Glutamatergic neuron (in vitro differentiated cells): ENCODE measurements around the gene ARHGAP33. TPM values are rescaled to one million over a fixed set of nuclear protein-coding genes. Genes with fewer than 3 reads are reported as not detected.

Experiments used
- DNase-seq: peaks from one replicate; pipeline ENCODE4 v3.0.0; 2022
- H3K27ac Mint-ChIP-seq: one replicate; pipeline ENCODE4 v1.8.0; 2020; ENCODE audit warnings: mild to moderate bottlenecking, mixed read lengths, inconsistent platforms; ENCODE audit not compliant: unreplicated experiment
- H3K27me3 Mint-ChIP-seq: one replicate; pipeline ENCODE4 v1.8.0; 2020; ENCODE audit warnings: mild to moderate bottlenecking, moderate library complexity, mixed read lengths, inconsistent platforms; ENCODE audit not compliant: unreplicated experiment
- H3K36me3 Mint-ChIP-seq: one replicate; pipeline ENCODE4 v1.8.0; 2020; ENCODE audit warnings: mild to moderate bottlenecking, mixed read lengths, inconsistent platforms; ENCODE audit not compliant: unreplicated experiment
- H3K4me1 Mint-ChIP-seq: one replicate; pipeline ENCODE4 v1.8.0; 2020; ENCODE audit warnings: mild to moderate bottlenecking, low read depth, mixed read lengths, inconsistent platforms; ENCODE audit not compliant: unreplicated experiment
- H3K4me3 Mint-ChIP-seq: one replicate; pipeline ENCODE4 v1.8.0; 2020; ENCODE audit warnings: mild to moderate bottlenecking, mixed read lengths, inconsistent platforms; ENCODE audit not compliant: unreplicated experiment
- H3K9me3 Mint-ChIP-seq: one replicate; pipeline ENCODE4 v1.8.0; 2020; ENCODE audit warnings: mild to moderate bottlenecking, moderate library complexity, mixed read lengths, inconsistent platforms; ENCODE audit not compliant: unreplicated experiment
- total RNA-seq: library from RNA; stranded (reverse); fragmentation: NEBNext Ultra II Directional; extraction: Animal tissue kit (Norgen Biotek cat#: 25700); gene quantifications from one replicate; pipeline ENCODE4 v1.2.1, GENCODE V29; 2021; ENCODE audit not compliant: unreplicated experiment
- TF ChIP-seq, protein P1 (sequence below): fragments of 200-600 bp; sonication (generic); IDR thresholded peaks from one replicate; pipeline ENCODE4 v1.5.0; 2021; ENCODE audit not compliant: partially characterized antibody, unreplicated experiment

Gene ARHGAP33
- total RNA-seq, 1 donor from 2014 or later: 180 TPM

- H3K4me1 Mint-ChIP-seq: no peaks in the 10 kb centered on the region
- H3K27ac Mint-ChIP-seq: no peak overlapping the region
- peaks cover 7% of the 10 kb centered on the region for H3K27me3 Mint-ChIP-seq
- no peak overlapping the region for H3K4me3 Mint-ChIP-seq
- peaks cover 11% of the 10 kb centered on the region for H3K9me3 Mint-ChIP-seq
- peaks cover 4% of the 10 kb centered on the region for H3K36me3 Mint-ChIP-seq
- TF ChIP-seq, protein P1, sequence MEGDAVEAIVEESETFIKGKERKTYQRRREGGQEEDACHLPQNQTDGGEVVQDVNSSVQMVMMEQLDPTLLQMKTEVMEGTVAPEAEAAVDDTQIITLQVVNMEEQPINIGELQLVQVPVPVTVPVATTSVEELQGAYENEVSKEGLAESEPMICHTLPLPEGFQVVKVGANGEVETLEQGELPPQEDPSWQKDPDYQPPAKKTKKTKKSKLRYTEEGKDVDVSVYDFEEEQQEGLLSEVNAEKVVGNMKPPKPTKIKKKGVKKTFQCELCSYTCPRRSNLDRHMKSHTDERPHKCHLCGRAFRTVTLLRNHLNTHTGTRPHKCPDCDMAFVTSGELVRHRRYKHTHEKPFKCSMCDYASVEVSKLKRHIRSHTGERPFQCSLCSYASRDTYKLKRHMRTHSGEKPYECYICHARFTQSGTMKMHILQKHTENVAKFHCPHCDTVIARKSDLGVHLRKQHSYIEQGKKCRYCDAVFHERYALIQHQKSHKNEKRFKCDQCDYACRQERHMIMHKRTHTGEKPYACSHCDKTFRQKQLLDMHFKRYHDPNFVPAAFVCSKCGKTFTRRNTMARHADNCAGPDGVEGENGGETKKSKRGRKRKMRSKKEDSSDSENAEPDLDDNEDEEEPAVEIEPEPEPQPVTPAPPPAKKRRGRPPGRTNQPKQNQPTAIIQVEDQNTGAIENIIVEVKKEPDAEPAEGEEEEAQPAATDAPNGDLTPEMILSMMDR: no peak
- no peak for DNase-seq
Observed at GRCh38 chr19:35738021-35738886, 37.1 kb upstream of the ARHGAP33 start.

GRCh38 chr19:35738887-35739229 is 36.5 kb upstream of the ARHGAP33 start:
- Mint-ChIP-seq H3K36me3 (peaks cover 4% of the 10 kb centered on the region), H3K4me3 (no peak overlapping the region), H3K27me3 (peaks cover 7% of the 10 kb centered on the region), H3K27ac (no peak overlapping the region), H3K9me3 (peaks cover 11% of the 10 kb centered on the region), H3K4me1 (no peaks in the 10 kb centered on the region)
- DNase-seq: no peak
- TF ChIP-seq, protein P1: no peak

- H3K27me3 Mint-ChIP-seq: peaks cover 2% of the 10 kb centered on the region
- DNase-seq: no peak
- H3K4me3 Mint-ChIP-seq: peak overlapping the region; percentile 70
- TF ChIP-seq, protein P1: no peak
- H3K36me3 Mint-ChIP-seq: peaks cover 4% of the 10 kb centered on the region
- H3K9me3 Mint-ChIP-seq: peaks cover 12% of the 10 kb centered on the region
- no peaks in the 10 kb centered on the region for H3K4me1 Mint-ChIP-seq
- H3K27ac Mint-ChIP-seq: no peak overlapping the region
Observed at GRCh38 chr19:35739275-35740107, 35.9 kb upstream of the ARHGAP33 start.

GRCh38 chr19:35740108-35740422 is 35.3 kb upstream of the ARHGAP33 start:
- Mint-ChIP-seq H3K4me1 (no peaks in the 10 kb centered on the region), H3K27me3 (no peaks in the 10 kb centered on the region), H3K36me3 (peaks cover 4% of the 10 kb centered on the region), H3K4me3 (peak overlapping the region; percentile 91), H3K27ac (no peak overlapping the region), H3K9me3 (peaks cover 12% of the 10 kb centered on the region)
- no peak for DNase-seq
- TF ChIP-seq, protein P1: no peak
